Endothelial cell of umbilical vein (primary cell): ENCODE data around the gene PACSIN2. TPM values are rescaled to one million over a fixed set of nuclear protein-coding genes. Genes with fewer than 3 reads are reported as not detected.
"Not testable (repeated sequence)": the region's sequence is repeated elsewhere in the genome, so short reads cannot be mapped to it uniquely, and the experiment has no call there.

Experiments used
- BruUV-seq: library from RNA; stranded (reverse); fragments of 400-500 nt; replicated peaks from 2 replicates; lab custom pipeline; 2021; lab: Mats Ljungman, UMichigan
- CTCF ChIA-PET: fragments of 300-600, 350-600 bp; sonication (Branson Sonifier 250); formaldehyde crosslinking; loops from one replicate; lab custom pipeline; 2021; ENCODE audit warnings: antibody characterized with exemption, inconsistent platforms; lab: Charles Lee
- POLR2A ChIA-PET: fragments of 300-600, 350-600 bp; sonication (Branson Sonifier 250); formaldehyde crosslinking; loops from one replicate; lab custom pipeline; 2021; ENCODE audit warnings: antibody characterized with exemption, inconsistent platforms; lab: Charles Lee
- DNase-seq: peaks from one replicate; pipeline ENCODE4 v3.0.0-alpha.2; 2011; ENCODE audit warnings: low read depth, low spot score
- FAIRE-seq: peaks from 2 replicates; lab custom pipeline; 2011; peaks lifted over from hg19 to GRCh38; lab: Jason Lieb, UNC
- H2AFZ ChIP-seq: 2 replicates; pipeline ENCODE4 v1.6.0; 2012; ENCODE audit warnings: low read depth, low read length, control low read depth, inconsistent platforms
- H3K27ac ChIP-seq: 2 replicates; pipeline ENCODE4 v1.5.1; 2011; ENCODE audit warnings: low read depth, mild to moderate bottlenecking, control low read depth, low read length, moderate library complexity; ENCODE audit not compliant: insufficient read depth
- H3K27me3 ChIP-seq, 2 experiments: 2 replicates each; pipeline versions ENCODE4 v1.6.0 to v1.6.1; 2011; ENCODE audit warnings: low read length in 2 of 2, mixed read lengths in 1 of 2; ENCODE audit not compliant: control insufficient read depth in 2 of 2, insufficient read depth in 2 of 2
- H3K36me3 ChIP-seq, 2 experiments: 2 replicates in 1 of 2; 3 replicates in 1 of 2; pipeline ENCODE4 v1.5.1; 2011; ENCODE audit warnings: low read length in 2 of 2, mild to moderate bottlenecking in 1 of 2, moderate library complexity in 1 of 2; ENCODE audit not compliant: control insufficient read depth in 2 of 2, insufficient read depth in 2 of 2; ENCODE audit errors: extremely low read depth in 1 of 2
- H3K4me1 ChIP-seq: 3 replicates; pipeline ENCODE4 v1.5.1; 2011; ENCODE audit warnings: mild to moderate bottlenecking, low read length; ENCODE audit not compliant: control insufficient read depth, insufficient read depth; ENCODE audit errors: extremely low read depth
- H3K4me2 ChIP-seq: 2 replicates; pipeline ENCODE4 v1.6.1; 2011; ENCODE audit warnings: low read length, control low read depth, mixed read lengths; ENCODE audit not compliant: insufficient read depth
- H3K4me3 ChIP-seq, 3 experiments: fragments of 200-600 bp in 1 of 3; sonication (generic), shearing (Covaris generic) in 1 of 3; replicated peaks in 1 of 3; 2 replicates each; pipeline ENCODE4 v1.5.1; 2011 to 2016; ENCODE audit warnings: control low read depth in 3 of 3, low read length in 3 of 3, mild to moderate bottlenecking in 2 of 3, inconsistent platforms in 1 of 3, low read depth in 1 of 3, moderate library complexity in 1 of 3; ENCODE audit not compliant: insufficient read depth in 1 of 3
- H3K79me2 ChIP-seq: 2 replicates; pipeline ENCODE4 v1.6.0; 2012; ENCODE audit warnings: low read length, inconsistent platforms; ENCODE audit not compliant: control insufficient read depth, insufficient read depth
- H3K9ac ChIP-seq: replicated peaks from 2 replicates; pipeline ENCODE3; 2011; ENCODE audit warnings: low read length, control low read depth; ENCODE audit not compliant: insufficient read depth; ENCODE audit errors: extremely low read depth
- H3K9me1 ChIP-seq: replicated peaks from 3 replicates; pipeline ENCODE4 v1.6.0; 2011; ENCODE audit warnings: mild to moderate bottlenecking, low read length; ENCODE audit not compliant: control insufficient read depth, insufficient read depth; ENCODE audit errors: extremely low read depth
- H3K9me3 ChIP-seq: replicated peaks from 2 replicates; pipeline ENCODE4 v1.5.1; 2012; ENCODE audit warnings: low read length, inconsistent platforms; ENCODE audit not compliant: control insufficient read depth, insufficient read depth
- H4K20me1 ChIP-seq: replicated peaks from 2 replicates; pipeline ENCODE3; 2011; ENCODE audit warnings: mild to moderate bottlenecking, low read length; ENCODE audit not compliant: control insufficient read depth, insufficient read depth; ENCODE audit errors: extremely low read depth
- EZH2 ChIP-seq: IDR thresholded peaks from 2 replicates; pipeline ENCODE4 v1.6.1; 2012; ENCODE audit warnings: borderline replicate concordance, low read depth, mild to moderate bottlenecking, moderate library complexity, low read length, inconsistent platforms; ENCODE audit not compliant: severe bottlenecking
- FOS ChIP-seq: IDR thresholded peaks from 2 replicates; pipeline ENCODE4 v1.6.1; 2011; ENCODE audit warnings: mild to moderate bottlenecking, low read length, moderate library complexity, borderline replicate concordance; ENCODE audit not compliant: insufficient read depth
- GATA2 ChIP-seq: IDR thresholded peaks from 2 replicates; pipeline ENCODE4 v1.7.0; 2011; ENCODE audit warnings: low read depth, mild to moderate bottlenecking, moderate library complexity, mixed read lengths, low read length; ENCODE audit not compliant: insufficient read length, insufficient read depth
- POLR2A ChIP-seq: IDR thresholded peaks from 2 replicates; pipeline ENCODE4 v1.6.1; 2012; ENCODE audit warnings: low read depth, mild to moderate bottlenecking, control low read depth, low read length
- POLR2AphosphoS5 ChIP-seq: IDR thresholded peaks from 2 replicates; pipeline ENCODE4 v1.6.1; 2012; ENCODE audit warnings: low read depth, mild to moderate bottlenecking, control low read depth, low read length, moderate library complexity; ENCODE audit not compliant: insufficient read depth
- dilution Hi-C: fragments of 300-500 bp; cut with MboI; formaldehyde crosslinking; loops from one replicate; pipeline ENCODE4 v1.15.0; 2019; ENCODE audit warnings: low sequenced_read_pairs; ENCODE audit not compliant: extremely low pct_ligation_motif_present
- intact Hi-C: fragments of 100-400 bp; cut with micrococcal nuclease; formaldehyde crosslinking; loops from one replicate; pipeline ENCODE4 v1.10.0; 2022
- polyA plus RNA-seq, 4 experiments: library from polyadenylated mRNA; depleted of rRNA in 3 of 4; stranded (reverse) in 3 of 4; unstranded in 1 of 4; fragments of >200 nt; gene quantifications; 2 replicates each; pipeline versions ENCODE4 v1.2.1 to v1.2.3, GENCODE V29; 2011 to 2012; ENCODE audit warnings: missing spikeins in 1 of 4
- total RNA-seq: library from RNA; stranded (reverse); gene quantifications from 2 replicates; pipeline ENCODE4 v1.2.3, GENCODE V29; 2021
- TF ChIP-seq, protein P1 (sequence below): IDR thresholded peaks from 2 replicates; pipeline ENCODE4 v1.6.1; 2011; ENCODE audit not compliant: insufficient read depth, insufficient read length
- TF ChIP-seq, protein P2 (sequence below), 2 donors: IDR thresholded peaks; 1 replicate in 1 of 2; 2 replicates in 1 of 2; pipeline ENCODE4 v1.5.1; 2011; ENCODE audit warnings: low read length in 2 of 2, mild to moderate bottlenecking in 2 of 2, moderate library complexity in 2 of 2, control low read depth in 1 of 2, inconsistent platforms in 1 of 2, low read depth in 1 of 2; ENCODE audit not compliant: insufficient read depth in 1 of 2; ENCODE audit errors: extremely low read depth in 1 of 2

Gene PACSIN2
- total and polyA plus RNA-seq, 2 donors (not counting 3 experiments of a cell fraction or from before 2014, with no cell fraction given) = 46.2 to 64.5 TPM

GRCh38 chr22:42925598-42925997 lies 89.4 kb downstream of the PACSIN2 start:
- no TSS peak for BruUV-seq
- no peaks in the 10 kb centered on the region for H3K9me3 ChIP-seq
- H3K9me1 ChIP-seq = no peaks in the 10 kb centered on the region
- DNase-seq (no peak), FAIRE-seq (no peak)
- H3K4me3 ChIP-seq = no peak overlapping the region
- TF ChIP-seq FOS (no peak), EZH2 (no peak), GATA2 (no peak), POLR2AphosphoS5 (no peak), POLR2A (no peak)
- TF ChIP-seq, protein P1, sequence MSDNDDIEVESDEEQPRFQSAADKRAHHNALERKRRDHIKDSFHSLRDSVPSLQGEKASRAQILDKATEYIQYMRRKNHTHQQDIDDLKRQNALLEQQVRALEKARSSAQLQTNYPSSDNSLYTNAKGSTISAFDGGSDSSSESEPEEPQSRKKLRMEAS = no peak
- TF ChIP-seq, protein P2, sequence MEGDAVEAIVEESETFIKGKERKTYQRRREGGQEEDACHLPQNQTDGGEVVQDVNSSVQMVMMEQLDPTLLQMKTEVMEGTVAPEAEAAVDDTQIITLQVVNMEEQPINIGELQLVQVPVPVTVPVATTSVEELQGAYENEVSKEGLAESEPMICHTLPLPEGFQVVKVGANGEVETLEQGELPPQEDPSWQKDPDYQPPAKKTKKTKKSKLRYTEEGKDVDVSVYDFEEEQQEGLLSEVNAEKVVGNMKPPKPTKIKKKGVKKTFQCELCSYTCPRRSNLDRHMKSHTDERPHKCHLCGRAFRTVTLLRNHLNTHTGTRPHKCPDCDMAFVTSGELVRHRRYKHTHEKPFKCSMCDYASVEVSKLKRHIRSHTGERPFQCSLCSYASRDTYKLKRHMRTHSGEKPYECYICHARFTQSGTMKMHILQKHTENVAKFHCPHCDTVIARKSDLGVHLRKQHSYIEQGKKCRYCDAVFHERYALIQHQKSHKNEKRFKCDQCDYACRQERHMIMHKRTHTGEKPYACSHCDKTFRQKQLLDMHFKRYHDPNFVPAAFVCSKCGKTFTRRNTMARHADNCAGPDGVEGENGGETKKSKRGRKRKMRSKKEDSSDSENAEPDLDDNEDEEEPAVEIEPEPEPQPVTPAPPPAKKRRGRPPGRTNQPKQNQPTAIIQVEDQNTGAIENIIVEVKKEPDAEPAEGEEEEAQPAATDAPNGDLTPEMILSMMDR (IDR thresholded peaks at IDR 0.05; ENCODE audit: extremely low read depth in 1 of 2, insufficient read depth in 1 of 2, low read depth in 1 of 2, low read length in 2 of 2) = no peak
- ChIA-PET CTCF (interaction anchor here (1.0 to 2.1 kb wide), 11 partner anchors 9 to 165 kb away, joined by 3 to 9 read pairs (median 4); no protein-coding TSS in a partner anchor), POLR2A (interaction anchor here (1.6 kb wide), 1 partner anchor 89 kb away, joined by 6 read pairs; the partner anchor contains the start of gene PACSIN2)
- dilution Hi-C loops (no loop called here), intact Hi-C loops (no loop called here)
- H3K36me3 ChIP-seq = no peaks in the 10 kb centered on the region
- no peak overlapping the region for H2AFZ ChIP-seq
- H3K27ac ChIP-seq = peak overlapping the region; percentile 87
- H3K79me2 ChIP-seq = peaks cover 17% of the 10 kb centered on the region
- H3K4me2 ChIP-seq = peak overlapping the region; percentile 7
- peak overlapping the region; percentile 45 for H3K9ac ChIP-seq
- no peaks in the 10 kb centered on the region for H3K27me3 ChIP-seq
- H4K20me1 ChIP-seq = no peaks in the 10 kb centered on the region
- H3K4me1 ChIP-seq = peaks cover 32% of the 10 kb centered on the region

- DNase-seq, H3K27me3 ChIP-seq, intact Hi-C loops, POLR2A ChIA-PET, H3K36me3 ChIP-seq, H3K9me3 ChIP-seq, BruUV-seq, H4K20me1 ChIP-seq, H2AFZ ChIP-seq, FAIRE-seq, H3K9me1 ChIP-seq, H3K4me3 ChIP-seq, H3K27ac ChIP-seq, dilution Hi-C loops, H3K9ac ChIP-seq, H3K4me2 ChIP-seq: not testable (repeated sequence)
- peaks cover 32% of the 10 kb centered on the region for H3K4me1 ChIP-seq
- peaks cover 17% of the 10 kb centered on the region for H3K79me2 ChIP-seq
- CTCF ChIA-PET = interaction anchor here (1.1 to 2.1 kb wide), 7 partner anchors 9 to 108 kb away, joined by 3 to 9 read pairs (median 6); no protein-coding TSS in a partner anchor
Observed at GRCh38 chr22:42925031-42925430, 89.9 kb downstream of the PACSIN2 start.
